T-helper 1 cell (primary cell): Measurements from ENCODE around the gene ARPC4.
"Not testable (repeated sequence)": the region's sequence is repeated elsewhere in the genome, so short reads cannot be mapped to it uniquely, and the experiment has no call there.

Source experiments
- DNase-seq, 5 donors: peaks; one replicate each; pipeline ENCODE4 v3.0.0-alpha.2; 2012 to 2020

ARPC4 gene

GRCh38 chr3:9825451-9826040 is 32.7 kb downstream of the ARPC4 start:
- DNase-seq = no peak

DNA sequence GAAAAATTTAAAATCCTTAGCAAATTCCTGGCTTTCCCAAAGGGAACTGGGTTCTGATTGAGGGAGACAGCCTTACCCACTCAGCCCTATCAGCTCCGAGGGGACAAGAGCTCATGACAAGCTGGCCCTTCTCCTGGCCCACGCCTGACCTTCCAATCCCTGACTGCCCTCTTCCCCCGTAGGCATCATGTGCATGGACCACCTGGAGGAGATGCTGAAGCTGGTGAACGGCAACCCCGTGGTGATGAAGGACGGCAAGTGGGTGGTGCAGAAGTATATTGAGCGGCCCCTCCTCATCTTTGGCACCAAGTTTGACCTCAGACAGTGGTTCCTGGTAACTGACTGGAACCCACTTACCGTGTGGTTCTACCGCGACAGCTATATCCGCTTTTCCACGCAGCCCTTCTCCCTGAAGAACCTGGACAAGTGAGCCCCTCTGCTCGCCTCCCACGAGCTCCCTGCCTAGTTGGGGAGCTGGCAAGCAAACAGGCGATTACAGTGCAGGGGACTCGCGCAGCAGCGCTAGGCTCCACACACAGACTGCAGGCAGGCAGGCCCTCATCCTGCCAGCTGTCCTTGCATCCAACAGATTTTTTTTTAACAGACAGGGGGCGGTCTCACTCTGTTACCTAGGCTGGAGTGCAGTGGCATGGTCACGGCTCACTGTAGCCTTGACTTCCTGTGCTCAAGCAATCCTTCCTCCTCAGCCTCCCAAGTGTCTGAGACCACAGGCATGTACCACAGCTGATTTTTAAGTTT is 34.1 kb downstream of the ARPC4 start:
- DNase-seq = peak in 1 of 5 donors; percentile 46

DNA sequence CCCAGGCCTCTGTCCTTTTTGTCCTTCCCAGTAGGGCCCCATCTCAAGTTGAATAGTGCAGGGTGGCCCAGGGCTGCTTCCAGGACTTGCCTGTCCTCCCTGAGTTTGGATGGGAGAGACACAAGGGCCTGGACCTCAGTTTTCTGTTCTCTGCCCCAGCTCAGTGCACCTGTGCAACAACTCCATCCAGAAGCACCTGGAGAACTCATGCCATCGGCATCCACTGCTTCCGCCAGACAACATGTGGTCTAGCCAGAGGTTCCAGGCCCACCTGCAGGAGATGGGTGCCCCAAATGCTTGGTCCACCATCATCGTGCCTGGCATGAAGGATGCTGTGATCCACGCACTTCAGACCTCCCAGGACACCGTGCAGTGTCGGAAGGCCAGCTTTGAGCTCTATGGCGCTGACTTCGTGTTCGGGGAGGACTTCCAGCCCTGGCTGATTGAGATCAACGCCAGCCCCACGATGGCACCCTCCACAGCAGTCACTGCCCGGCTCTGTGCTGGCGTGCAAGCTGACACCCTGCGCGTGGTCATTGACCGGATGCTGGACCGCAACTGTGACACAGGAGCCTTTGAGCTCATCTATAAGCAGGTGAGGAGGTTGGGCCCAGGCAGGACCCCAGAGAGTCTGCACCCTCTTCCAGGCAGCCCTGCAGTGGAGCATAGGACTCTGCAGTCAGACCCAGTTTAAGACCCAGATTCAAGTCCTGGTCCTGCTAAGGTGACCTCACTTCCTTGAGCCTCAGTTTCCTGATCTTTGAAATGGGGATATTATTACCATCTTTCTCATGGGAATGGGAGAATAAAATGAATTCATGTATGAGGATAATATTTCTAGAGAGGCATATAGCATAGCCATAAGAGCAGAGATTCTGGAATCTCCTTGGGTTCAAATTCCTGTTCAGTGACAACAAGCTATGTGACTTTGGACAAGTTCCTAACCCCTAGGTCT is 36.2 kb downstream of the ARPC4 start:
- no peak for DNase-seq

DNA sequence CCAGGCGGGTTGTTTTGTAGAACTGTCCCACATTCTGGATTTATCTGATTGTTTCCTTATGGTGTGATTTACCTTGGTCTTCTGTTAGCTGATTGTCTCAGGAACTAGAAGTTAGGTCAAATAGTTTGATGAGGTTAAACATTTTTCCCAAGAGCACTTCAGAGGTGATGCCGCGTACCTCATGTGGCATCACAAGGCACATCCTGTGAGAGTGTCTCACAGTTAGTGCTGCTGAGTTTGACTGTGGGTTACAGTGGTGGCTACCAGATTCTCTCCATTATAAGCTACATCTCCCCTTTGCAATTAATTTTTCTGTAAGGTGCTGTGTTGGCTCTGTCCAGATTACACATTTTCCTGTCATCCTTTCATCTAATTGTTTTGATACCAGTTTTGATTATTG is 38.4 kb downstream of the ARPC4 start:
- DNase-seq = no peak

- no peak for DNase-seq
Measured at GRCh38 chr3:9833078-9833477, 40.2 kb downstream of the ARPC4 start.

- no peak for DNase-seq
Measured at GRCh38 chr3:9834520-9835380, 41.9 kb downstream of the ARPC4 start.

- no peak for DNase-seq
Measured at GRCh38 chr3:9837701-9838582, 45.1 kb downstream of the ARPC4 start.

DNA sequence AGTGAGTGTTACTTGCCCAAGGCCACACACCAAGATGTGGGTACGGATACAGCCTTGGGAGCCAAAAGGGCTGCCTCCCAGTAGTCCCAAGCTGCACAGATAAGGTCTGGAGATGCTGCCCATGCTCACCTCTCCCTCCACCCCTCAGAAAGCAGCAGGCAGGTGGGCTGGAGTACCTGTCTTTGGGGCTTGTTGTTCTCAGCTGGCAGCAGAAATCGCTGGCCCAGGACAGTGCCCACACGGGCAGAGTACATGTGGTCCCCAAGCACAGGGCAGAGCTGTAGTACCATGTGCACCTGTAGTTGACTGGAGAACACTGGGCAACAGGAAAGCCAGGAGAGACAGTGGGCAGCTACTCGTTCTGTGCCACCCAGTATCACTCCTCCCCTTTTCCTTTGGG is 46.0 kb downstream of the ARPC4 start:
- no peak for DNase-seq

DNA sequence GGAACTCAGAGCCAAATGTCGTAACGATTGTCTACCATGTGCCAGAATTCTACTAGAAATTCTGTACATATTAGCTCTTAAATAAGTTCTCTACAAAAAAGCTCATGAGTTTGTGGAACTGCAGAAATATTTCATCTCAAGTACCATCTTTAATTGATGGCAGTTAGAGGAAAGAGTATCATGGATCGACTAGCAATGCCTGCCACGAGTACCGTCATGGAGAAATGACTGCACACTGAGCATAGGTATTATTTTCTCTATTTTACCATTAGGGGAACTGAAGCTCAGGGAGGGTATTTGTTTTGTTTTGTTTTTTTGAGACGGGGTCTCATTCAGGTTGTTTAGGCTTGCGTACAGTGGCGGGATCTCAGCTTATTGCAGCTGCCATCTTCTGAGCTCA is 48.1 kb downstream of the ARPC4 start:
- no peak for DNase-seq

- DNase-seq = peak; percentile 91 to 95 (median 92)
Measured at GRCh38 chr3:9843715-9844438, 51.0 kb downstream of the ARPC4 start, which contains the start of gene RPUSD3. TSS of gene RPUSD3 (minus strand) at chr3:9844008. CDS start at chr3:9843990, 18 bp downstream.

GRCh38 chr3:9846231-9846630 is 53.3 kb downstream of the ARPC4 start:
- DNase-seq = no peak

DNA sequence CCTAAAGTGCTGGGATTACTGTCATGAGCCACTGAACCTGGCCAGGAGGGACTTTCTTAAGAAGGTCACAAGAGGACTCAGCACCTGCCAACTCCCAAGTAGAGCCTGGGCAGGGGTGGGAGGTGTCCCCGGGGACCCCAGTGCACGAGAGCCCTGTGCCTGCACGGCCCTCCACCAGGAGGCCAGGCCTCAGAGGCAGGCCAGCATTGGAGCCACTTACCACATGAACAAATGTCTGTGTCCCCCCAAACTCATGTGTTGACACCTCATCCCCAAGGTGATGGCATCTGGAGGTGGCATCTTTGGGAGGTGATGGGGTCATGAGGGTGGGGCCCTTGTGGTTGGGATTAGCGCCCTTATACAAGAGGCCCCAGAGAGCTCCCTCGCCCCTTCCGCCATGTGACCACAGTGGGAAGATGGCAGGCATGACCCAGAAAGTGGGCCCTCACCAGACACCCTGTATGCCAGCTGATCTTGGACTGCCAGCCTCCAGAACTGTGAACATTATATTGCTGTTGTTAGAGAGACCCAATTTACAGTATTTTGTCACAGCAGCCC is 54.1 kb downstream of the ARPC4 start:
- DNase-seq = no peak

DNA sequence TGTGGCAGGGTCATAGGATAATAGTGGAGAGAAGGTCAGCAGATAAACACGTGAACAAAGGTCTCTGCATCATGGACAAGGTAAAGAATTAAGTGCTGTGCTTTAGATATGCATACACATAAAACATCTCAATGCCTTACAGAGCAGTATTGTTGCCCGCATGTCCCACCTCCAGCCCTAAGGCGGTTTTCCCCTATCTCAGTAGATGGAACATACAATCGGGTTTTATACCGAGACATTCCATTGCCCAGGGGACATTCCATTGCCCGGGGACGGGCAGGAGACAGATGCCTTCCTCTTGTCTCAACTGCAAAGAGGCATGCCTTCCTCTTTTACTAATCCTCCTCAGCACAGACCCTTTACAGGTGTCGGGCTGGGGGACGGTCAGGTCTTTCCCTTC is 55.0 kb downstream of the ARPC4 start:
- DNase-seq = not testable (repeated sequence)

GRCh38 chr3:9848860-9849259 is 56.0 kb downstream of the ARPC4 start:
- peak in 1 of 5 donors; percentile 24 for DNase-seq

DNA sequence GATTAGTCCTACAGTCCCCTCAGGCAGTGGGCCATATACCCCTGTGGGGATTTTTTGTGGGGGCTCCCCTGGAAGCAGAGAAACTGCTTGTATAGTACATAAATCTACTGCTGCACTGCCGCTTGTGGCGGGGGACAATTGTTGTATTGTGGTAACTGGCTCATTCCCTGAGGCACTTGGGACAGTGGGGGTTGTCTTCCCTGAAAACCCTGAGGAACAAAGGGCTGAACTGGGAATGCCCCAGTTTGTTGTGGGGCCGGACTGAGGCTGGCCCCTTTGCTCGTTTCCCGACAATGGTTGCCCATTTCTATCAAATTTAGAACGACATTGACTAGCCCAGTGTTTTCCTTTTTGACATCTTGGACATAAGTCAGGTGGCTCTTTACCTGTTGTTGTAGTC is 58.5 kb downstream of the ARPC4 start:
- not testable (repeated sequence) for DNase-seq

- DNase-seq = not testable (repeated sequence)
Measured at GRCh38 chr3:9851926-9852325, 59.0 kb downstream of the ARPC4 start.

DNA sequence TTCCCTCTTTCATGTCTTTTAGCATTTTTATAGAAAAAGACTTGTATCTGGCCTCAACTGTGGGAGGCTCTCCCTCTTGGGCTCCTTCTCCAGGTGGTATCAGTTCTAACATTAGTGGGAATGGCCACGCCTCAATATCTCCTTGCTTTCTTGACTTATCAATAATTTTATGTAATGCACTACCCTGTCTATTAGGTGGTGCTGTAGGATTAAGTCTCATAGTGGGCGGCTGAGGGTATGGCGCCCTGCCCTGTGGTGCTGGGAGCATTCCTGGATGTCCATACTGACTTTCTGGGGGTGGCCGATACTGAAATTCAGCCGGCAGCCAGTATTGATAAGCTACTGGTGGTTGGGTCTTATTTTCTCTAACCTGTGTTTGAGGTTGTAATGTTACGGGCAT is 59.6 kb downstream of the ARPC4 start:
- no peak for DNase-seq

GRCh38 chr3:9854291-9854940 is 61.5 kb downstream of the ARPC4 start:
- DNase-seq = not testable (repeated sequence)

DNA sequence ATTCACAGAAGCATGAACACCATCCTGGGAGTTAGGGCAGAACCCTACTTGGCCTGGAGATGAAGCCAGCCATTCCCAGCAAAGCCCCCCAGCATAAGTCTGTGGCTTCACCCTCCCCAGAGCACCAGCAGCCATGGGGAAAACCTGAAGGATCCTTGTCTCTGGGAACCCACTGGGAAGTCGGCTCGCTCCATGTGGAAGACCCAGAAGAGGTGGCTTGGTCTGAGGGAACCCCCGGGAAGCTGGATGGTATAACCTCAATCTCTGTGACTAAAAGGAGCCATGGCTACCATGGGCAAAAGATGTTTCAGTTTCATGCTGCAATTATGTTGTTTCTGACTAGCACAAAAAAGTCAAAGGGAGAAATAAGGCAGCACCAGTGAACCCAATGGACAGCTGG is 62.7 kb downstream of the ARPC4 start:
- no peak for DNase-seq
